Liver (tissue), 9 donors: ENCODE results near the gene NRF1. TPM values are rescaled to one million over a fixed set of nuclear protein-coding genes. Genes with fewer than 3 reads are reported as not detected.
"Not testable (repeated sequence)": the region's sequence is repeated elsewhere in the genome, so short reads cannot be mapped to it uniquely, and the experiment has no call there.

Experiments used
- DNase-seq: peaks from one replicate; pipeline ENCODE4 v3.0.0-alpha.2; 2017; ENCODE audit warnings: low spot score
- H3K27ac ChIP-seq, 2 donors: one replicate each; pipeline ENCODE4 v1.7.0; 2013; ENCODE audit warnings: inconsistent platforms in 2 of 2, low read length in 2 of 2, control low read depth in 1 of 2, low read depth in 1 of 2, mild to moderate bottlenecking in 1 of 2
- H3K27me3 ChIP-seq, 4 donors: one replicate each; pipeline versions ENCODE4 v1.6.1 to v1.7.0; 2013; ENCODE audit warnings: low read length in 3 of 4, inconsistent platforms in 1 of 4, mild to moderate bottlenecking in 1 of 4, moderate library complexity in 1 of 4; ENCODE audit not compliant: control insufficient read depth in 4 of 4, insufficient read depth in 4 of 4
- H3K36me3 ChIP-seq, 4 donors: one replicate each; pipeline versions ENCODE4 v1.6.1 to v1.7.0; 2013; ENCODE audit warnings: low read length in 3 of 4, mild to moderate bottlenecking in 3 of 4, low read depth in 1 of 4, moderate library complexity in 1 of 4; ENCODE audit not compliant: control insufficient read depth in 4 of 4, insufficient read depth in 3 of 4
- H3K4me1 ChIP-seq, 4 donors: one replicate each; pipeline versions ENCODE4 v1.6.1 to v1.7.0; 2013; ENCODE audit warnings: low read length in 3 of 4, mild to moderate bottlenecking in 3 of 4, moderate library complexity in 1 of 4; ENCODE audit not compliant: control insufficient read depth in 4 of 4, insufficient read depth in 4 of 4
- H3K4me3 ChIP-seq, 3 donors: one replicate each; pipeline versions ENCODE4 v1.6.1 to v1.7.0; 2013; ENCODE audit warnings: low read length in 3 of 3, control low read depth in 1 of 3, low read depth in 1 of 3, mild to moderate bottlenecking in 1 of 3
- H3K9ac ChIP-seq, 2 donors: one replicate each; pipeline ENCODE4 v1.7.0; 2013; ENCODE audit warnings: low read length in 2 of 2, mild to moderate bottlenecking in 2 of 2, moderate library complexity in 2 of 2, control low read depth in 1 of 2, low read depth in 1 of 2
- H3K9me3 ChIP-seq, 4 donors: one replicate each; pipeline versions ENCODE4 v1.6.1 to v1.7.0; 2013; ENCODE audit warnings: low read length in 3 of 4; ENCODE audit not compliant: control insufficient read depth in 4 of 4
- ATF3 ChIP-seq: IDR thresholded peaks from 2 replicates; pipeline ENCODE4 v1.6.1; 2016; ENCODE audit warnings: antibody characterized with exemption
- CTCF ChIP-seq: fragments of 150-350 bp; IDR thresholded peaks from 2 replicates; pipeline ENCODE4 v1.5.1; 2017; ENCODE audit warnings: improper control_type of control experiment, low read depth, low read length; ENCODE audit not compliant: missing input control
- EGR1 ChIP-seq, 2 donors: IDR thresholded peaks; 2 replicates each; pipeline ENCODE4 v1.6.1; 2016 to 2018; ENCODE audit warnings: antibody characterized with exemption in 2 of 2, low read depth in 2 of 2
- FOXA2 ChIP-seq: IDR thresholded peaks from 2 replicates; pipeline ENCODE4 v1.6.1; 2016; ENCODE audit warnings: antibody characterized with exemption
- GABPA ChIP-seq, 2 donors: IDR thresholded peaks in 1 of 2; conservative IDR thresholded peaks in 1 of 2; 2 replicates each; pipeline ENCODE4 v1.6.1; 2016; ENCODE audit warnings: antibody characterized with exemption in 2 of 2, mild to moderate bottlenecking in 1 of 2, moderate library complexity in 1 of 2
- HNF4G ChIP-seq: IDR thresholded peaks from 2 replicates; pipeline ENCODE4 v1.6.1; 2016; ENCODE audit warnings: antibody characterized with exemption
- JUND ChIP-seq, 2 donors: IDR thresholded peaks; 2 replicates each; pipeline ENCODE4 v1.6.1; 2016; ENCODE audit warnings: antibody characterized with exemption in 2 of 2
- MAX ChIP-seq: IDR thresholded peaks from 2 replicates; pipeline ENCODE4 v1.6.1; 2016; ENCODE audit warnings: antibody characterized with exemption
- NR2F2 ChIP-seq: IDR thresholded peaks from 2 replicates; pipeline ENCODE4 v1.6.1; 2016; ENCODE audit warnings: antibody characterized with exemption
- RAD21 ChIP-seq, 2 donors: IDR thresholded peaks; 2 replicates each; pipeline ENCODE4 v1.6.1; 2016; ENCODE audit warnings: antibody characterized with exemption in 2 of 2, mild to moderate bottlenecking in 2 of 2
- REST ChIP-seq: IDR thresholded peaks from 2 replicates; pipeline ENCODE4 v1.6.1; 2016; ENCODE audit warnings: antibody characterized with exemption, mild to moderate bottlenecking
- SP1 ChIP-seq: IDR thresholded peaks from 2 replicates; pipeline ENCODE4 v1.6.1; 2018; ENCODE audit warnings: antibody characterized with exemption, mild to moderate bottlenecking
- TAF1 ChIP-seq: conservative IDR thresholded peaks from 2 replicates; pipeline ENCODE4 v1.6.1; 2016; ENCODE audit warnings: antibody characterized with exemption, mild to moderate bottlenecking
- ZBTB33 ChIP-seq: IDR thresholded peaks from 2 replicates; pipeline ENCODE4 v1.6.1; 2016; ENCODE audit warnings: antibody characterized with exemption
- WGBS: extraction: QIAGEN DNeasy Blood & Tissue Kit; methylation state at CpG from one replicate; pipeline ENCODE4 v1.1.7; 2013; 5-methylcytosine and 5-hydroxymethylcytosine counted together
- polyA plus RNA-seq, 2 donors: library from polyadenylated mRNA; stranded (reverse) in 1 of 2; unstranded in 1 of 2; fragments of 200-250 nt in 1 of 2; fragments of >200 nt in 1 of 2; fragmentation: Nextera tagmentation in 1 of 2; extraction: Ambion mirVana in 1 of 2; gene quantifications; one replicate each; pipeline versions ENCODE4 v1.2.1 to v1.2.3, GENCODE V29; 2013 to 2015
- total RNA-seq, 2 donors: library from RNA; depleted of rRNA; stranded (reverse); fragments of >200 nt; gene quantifications; one replicate each; pipeline ENCODE4 v1.2.3, GENCODE V29; 2014
- donor health status: healthy.
- donor health status: healthy.
- donor health status: healthy.
- donor health status: healthy.
- donor health status: healthy.

The NRF1 gene
- total and polyA plus RNA-seq, 4 donors: 1.3 to 14.8 (median 5.3) TPM

GRCh38 chr7:129576138-129576537 is 35.4 kb upstream of the NRF1 start:
- no peak overlapping the region for H3K4me3 ChIP-seq
- no peaks in the 10 kb centered on the region for H3K36me3 ChIP-seq
- H3K27ac ChIP-seq: no peak overlapping the region
- H3K27me3 ChIP-seq: no peaks in the 10 kb centered on the region
- H3K4me1 ChIP-seq: no peaks in the 10 kb centered on the region
- DNase-seq: no peak
- WGBS: 92% methylated on average over 2 of the region's 2 CpGs
- no peak for TF ChIP-seq ATF3
- TF ChIP-seq JUND (IDR thresholded peaks at IDR 0.05): no peak
- no peak for TF ChIP-seq NR2F2
- TF ChIP-seq SP1: no peak
- TF ChIP-seq HNF4G: no peak
- no peak for TF ChIP-seq MAX
- TF ChIP-seq FOXA2: no peak
- no peak for TF ChIP-seq EGR1 (IDR thresholded peaks at IDR 0.05; ENCODE audit: low read depth in 2 of 2)
- no peak for TF ChIP-seq CTCF
- no peak for TF ChIP-seq GABPA (IDR thresholded peaks at IDR 0.05 in 1 of 2, conservative IDR thresholded peaks at IDR 0.05 in 1 of 2)
- peaks cover 2 to 6% (median 4%) of the 10 kb centered on the region in 4 donors for H3K9me3 ChIP-seq
- H3K9ac ChIP-seq: no peak overlapping the region

GRCh38 chr7:129578829-129579228 is 32.7 kb upstream of the NRF1 start:
- peaks cover 2 to 6% (median 4%) of the 10 kb centered on the region in 4 donors for H3K9me3 ChIP-seq
- H3K27ac ChIP-seq: no peak overlapping the region
- no peak overlapping the region for H3K9ac ChIP-seq
- no peak for TF ChIP-seq SP1
- no peak for TF ChIP-seq MAX
- TF ChIP-seq ZBTB33: no peak
- TF ChIP-seq EGR1 (IDR thresholded peaks at IDR 0.05; ENCODE audit: low read depth in 2 of 2): no peak
- TF ChIP-seq TAF1: no peak
- TF ChIP-seq CTCF: no peak
- TF ChIP-seq GABPA (IDR thresholded peaks at IDR 0.05 in 1 of 2, conservative IDR thresholded peaks at IDR 0.05 in 1 of 2): no peak
- TF ChIP-seq RAD21 (IDR thresholded peaks at IDR 0.05): no peak
- no peak for TF ChIP-seq REST
- no peak for TF ChIP-seq FOXA2
- no peak for TF ChIP-seq JUND (IDR thresholded peaks at IDR 0.05)
- no peaks in the 10 kb centered on the region for H3K36me3 ChIP-seq
- no peak overlapping the region for H3K4me3 ChIP-seq
- WGBS: 98% methylated on average over 12 of the region's 12 CpGs
- DNase-seq: no peak
- H3K4me1 ChIP-seq: no peaks in the 10 kb centered on the region
- no peaks in the 10 kb centered on the region for H3K27me3 ChIP-seq

GRCh38 chr7:129586179-129586578 is 25.3 kb upstream of the NRF1 start:
- not testable (repeated sequence) for H3K27ac ChIP-seq, H3K4me1 ChIP-seq, H3K9ac ChIP-seq, H3K9me3 ChIP-seq, H3K4me3 ChIP-seq, H3K27me3 ChIP-seq, DNase-seq, H3K36me3 ChIP-seq
- WGBS: 75% methylated on average over 5 of the region's 5 CpGs
